ENCODE measurements around the gene RAB11A.

RAB11A gene

GRCh38 chr15:65918357-65918920, 49.1 kb downstream of the RAB11A start:
- DNase-seq = no peak

DNA sequence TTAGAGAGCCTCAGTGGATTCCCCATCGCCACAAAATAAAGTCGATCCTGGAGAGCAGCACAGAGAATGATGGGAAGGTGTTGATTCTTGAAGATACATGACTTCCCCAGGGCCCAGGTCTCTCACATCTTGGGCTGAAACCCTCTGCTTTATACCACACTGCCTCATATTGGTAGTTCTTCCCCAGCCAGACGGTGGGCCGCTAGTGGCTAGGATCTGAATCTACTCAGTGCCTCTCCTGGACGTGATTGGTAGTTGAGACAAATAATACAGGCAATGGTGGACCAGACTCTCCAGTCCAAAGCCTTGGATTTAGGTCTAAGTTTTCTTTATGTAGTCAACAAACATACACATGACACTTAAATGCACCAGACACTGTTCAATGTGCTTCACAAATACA, 49.7 kb downstream of the RAB11A start:
- DNase-seq = no peak

GRCh38 chr15:65919353-65919752, 50.1 kb downstream of the RAB11A start:
- no peak for DNase-seq

DNA sequence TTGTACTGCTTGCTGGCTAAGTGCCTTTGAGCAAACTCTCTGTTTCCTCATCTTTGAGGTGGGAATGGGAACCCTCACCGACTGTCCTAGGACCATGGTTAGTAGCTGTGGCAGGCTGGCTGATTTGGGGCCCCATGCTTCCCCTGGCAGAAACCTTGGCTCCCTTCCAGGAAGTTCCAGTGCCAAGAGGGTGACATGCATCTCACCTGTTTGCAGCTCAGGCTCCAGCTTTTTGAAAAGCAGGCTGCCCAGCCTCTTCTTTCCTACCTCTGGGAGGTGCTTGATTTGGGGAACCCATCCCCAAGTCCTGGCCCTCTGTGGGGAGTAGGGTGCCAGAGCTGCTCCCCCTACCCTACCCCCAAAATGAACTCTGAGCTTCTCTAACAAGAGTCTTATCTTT, 50.8 kb downstream of the RAB11A start:
- no peak for DNase-seq

GRCh38 chr15:65920825-65921309, 51.6 kb downstream of the RAB11A start:
- DNase-seq = no peak

- DNase-seq = no peak
These were observed 52.5 kb downstream of the RAB11A start for GRCh38 chr15:65921780-65922179.

DNA sequence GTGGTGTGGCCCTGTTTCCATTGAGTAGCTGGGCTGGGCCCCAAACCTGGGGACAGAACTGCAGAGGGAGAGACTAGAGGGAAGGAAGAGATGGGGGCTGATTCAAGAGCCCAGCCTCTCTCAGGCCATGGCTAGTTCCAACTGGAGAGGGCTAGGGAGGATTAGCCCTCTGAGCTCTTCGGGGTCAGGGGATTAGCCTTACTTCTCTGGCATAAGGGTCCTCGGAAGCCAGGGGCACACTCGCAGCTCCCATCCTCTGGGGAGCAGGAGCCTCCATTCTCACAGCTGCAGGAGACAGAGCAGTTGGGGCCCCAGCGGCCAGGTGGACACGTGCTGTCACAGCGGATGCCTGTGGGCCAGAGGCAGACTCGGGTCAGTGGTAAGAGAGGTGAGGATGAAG, 53.3 kb downstream of the RAB11A start:
- DNase-seq = no peak

- DNase-seq = no peak
These were observed 54.0 kb downstream of the RAB11A start for GRCh38 chr15:65923264-65923663.

GRCh38 chr15:65924004-65924403, 54.7 kb downstream of the RAB11A start:
- no peak for DNase-seq

- DNase-seq = no peak
These were observed 56.0 kb downstream of the RAB11A start for GRCh38 chr15:65925338-65925737.

- DNase-seq = no peak
These were observed 57.2 kb downstream of the RAB11A start for GRCh38 chr15:65926459-65926858.

GRCh38 chr15:65926899-65927298, 57.6 kb downstream of the RAB11A start:
- DNase-seq = no peak

- DNase-seq = no peak
These were observed 58.3 kb downstream of the RAB11A start for GRCh38 chr15:65927545-65927944.

DNA sequence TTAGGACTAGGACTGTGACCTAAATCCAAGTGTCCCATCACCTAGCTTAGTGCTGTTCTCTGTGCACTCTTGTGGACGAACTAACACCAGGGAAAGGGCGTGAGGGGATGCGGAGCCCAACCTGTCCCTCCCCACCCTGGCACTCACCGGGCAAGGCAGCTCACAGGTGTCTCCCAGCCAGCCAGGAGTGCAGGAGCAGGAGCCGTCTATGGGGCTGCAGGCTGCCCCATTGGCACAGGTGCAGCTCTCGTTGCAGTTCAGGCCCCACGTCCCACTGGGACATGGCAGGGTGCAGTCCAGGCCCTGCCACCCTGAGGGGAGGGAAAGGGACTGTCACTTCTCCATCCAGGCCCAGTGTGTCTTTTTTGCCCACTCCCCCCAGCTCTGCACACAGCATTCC, 60.3 kb downstream of the RAB11A start:
- DNase-seq = no peak

GRCh38 chr15:65930134-65930533, 60.8 kb downstream of the RAB11A start:
- DNase-seq = no peak

DNA sequence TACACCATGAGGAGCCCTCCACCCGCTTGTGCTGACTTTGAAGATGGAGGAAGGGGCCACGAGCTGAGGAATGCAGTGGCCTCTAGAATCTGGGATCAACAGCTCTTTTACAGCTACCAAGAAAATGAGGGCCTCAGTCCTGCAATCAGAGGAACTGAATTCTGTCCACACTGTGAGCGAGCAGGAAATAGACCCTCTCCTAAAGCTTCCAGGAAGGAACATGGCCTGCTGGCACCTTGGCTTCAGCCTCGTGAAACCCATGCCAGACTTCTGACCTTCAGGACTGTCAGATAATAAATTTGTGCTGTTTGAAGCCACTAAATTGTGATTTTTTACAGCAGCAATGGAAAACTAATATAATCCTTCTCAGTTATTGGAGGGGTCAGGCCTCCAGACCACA, 61.9 kb downstream of the RAB11A start:
- no peak for DNase-seq

DNA sequence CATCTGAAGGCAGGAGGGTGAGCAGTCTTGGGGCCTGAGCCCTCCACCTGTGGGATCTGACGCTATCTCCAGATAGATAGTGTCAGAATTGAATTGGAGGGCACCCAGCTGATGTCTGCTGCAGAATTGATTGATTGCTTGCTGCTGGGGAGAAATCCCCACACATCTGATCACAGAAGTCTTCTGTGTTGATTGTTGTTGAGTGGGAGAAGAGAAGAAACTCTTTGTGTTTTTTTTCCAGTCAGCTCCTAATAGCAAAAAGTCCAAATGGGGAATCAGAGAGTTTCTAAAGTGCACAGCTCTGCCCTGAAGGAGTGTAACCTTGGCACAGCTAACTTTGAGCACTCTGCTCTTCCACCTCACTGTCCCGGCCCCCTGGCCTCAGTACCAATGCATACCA, 66.1 kb downstream of the RAB11A start:
- DNase-seq = no peak

DNA sequence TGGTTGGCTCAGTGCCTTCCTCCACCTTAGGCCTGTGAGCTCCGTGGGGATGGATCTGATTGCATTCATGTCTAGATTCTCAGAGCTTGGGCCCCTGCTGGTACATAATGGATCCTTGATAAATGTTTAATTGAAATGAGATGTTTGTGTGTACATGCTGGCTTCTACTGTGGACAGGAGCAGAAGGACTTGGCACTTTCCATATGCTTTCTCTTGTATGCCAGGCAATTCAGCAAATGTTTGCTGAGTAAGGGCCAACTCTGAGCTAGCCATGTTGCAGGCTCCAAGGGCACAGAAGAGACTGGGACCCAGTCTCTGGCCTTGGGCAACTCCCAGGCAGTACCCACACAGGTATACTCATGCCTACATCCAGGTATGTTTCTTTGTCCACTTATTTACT, 67.0 kb downstream of the RAB11A start:
- no peak for DNase-seq

- DNase-seq = no peak
These were observed 67.8 kb downstream of the RAB11A start for GRCh38 chr15:65937054-65937453.

DNA sequence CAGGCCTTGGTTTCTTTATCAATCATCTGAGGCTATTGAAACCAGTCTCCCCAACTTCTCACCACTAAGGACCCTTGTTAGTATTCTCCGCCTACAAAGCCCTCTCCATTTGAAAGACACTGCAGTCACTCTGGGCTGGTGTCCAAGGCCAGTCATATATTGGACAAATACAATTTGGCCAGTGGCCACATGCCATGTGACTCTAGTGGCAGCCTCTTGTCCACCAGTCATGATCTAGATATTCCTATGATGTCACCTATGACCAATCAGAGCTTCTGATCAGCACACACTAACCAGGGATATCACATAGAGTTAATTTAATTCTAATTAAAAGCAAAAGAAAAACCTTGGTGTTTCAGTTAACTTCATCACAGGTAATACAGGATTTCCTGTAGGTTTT, 68.2 kb downstream of the RAB11A start:
- DNase-seq = no peak

DNA sequence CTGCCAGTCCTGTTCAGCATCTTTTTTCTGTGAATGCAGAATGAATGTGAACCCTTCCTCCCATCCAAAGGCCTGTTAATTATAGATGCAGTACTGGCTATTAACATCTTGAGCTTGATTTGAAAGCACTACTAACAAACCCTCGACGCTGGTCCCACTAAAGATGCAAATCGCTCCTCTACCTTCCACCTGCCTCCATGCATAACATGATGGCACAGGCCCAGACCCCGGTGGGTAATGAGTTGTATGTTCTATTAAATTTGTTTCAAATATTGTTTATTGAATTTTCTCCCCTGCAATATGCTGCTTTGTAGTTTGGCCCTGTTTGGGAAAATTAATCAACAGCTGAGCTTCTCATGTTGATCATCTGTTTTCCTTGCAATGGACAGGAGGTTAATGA, 69.3 kb downstream of the RAB11A start:
- DNase-seq = no peak

- DNase-seq = no peak
These were observed 70.8 kb downstream of the RAB11A start for GRCh38 chr15:65939901-65940617.

- DNase-seq = no peak
These were observed 71.3 kb downstream of the RAB11A start for GRCh38 chr15:65940618-65940909.

All from activated CD4-positive, alpha-beta T cell treated with anti-CD3 and anti-CD28 coated beads for 1 hour (primary cell).